Pulmonary artery endothelial cell (primary cell): ENCODE results near the gene CXCL8. TPM values are rescaled to one million over a fixed set of nuclear protein-coding genes. Genes with fewer than 3 reads are reported as not detected.
"Not testable (repeated sequence)": the region's sequence is repeated elsewhere in the genome, so short reads cannot be mapped to it uniquely, and the experiment has no call there.

Experiments
- DNase-seq: peaks from one replicate; pipeline ENCODE4 v3.0.0-alpha.2; 2011; ENCODE audit warnings: low read depth, low spot score
- total RNA-seq: library from RNA; depleted of rRNA; stranded (reverse); fragments of >200 nt; gene quantifications from 2 replicates; pipeline ENCODE4 v1.2.3, GENCODE V29; 2014

The CXCL8 gene
- 311 and 535 TPM in 2 replicates for total RNA-seq

DNA sequence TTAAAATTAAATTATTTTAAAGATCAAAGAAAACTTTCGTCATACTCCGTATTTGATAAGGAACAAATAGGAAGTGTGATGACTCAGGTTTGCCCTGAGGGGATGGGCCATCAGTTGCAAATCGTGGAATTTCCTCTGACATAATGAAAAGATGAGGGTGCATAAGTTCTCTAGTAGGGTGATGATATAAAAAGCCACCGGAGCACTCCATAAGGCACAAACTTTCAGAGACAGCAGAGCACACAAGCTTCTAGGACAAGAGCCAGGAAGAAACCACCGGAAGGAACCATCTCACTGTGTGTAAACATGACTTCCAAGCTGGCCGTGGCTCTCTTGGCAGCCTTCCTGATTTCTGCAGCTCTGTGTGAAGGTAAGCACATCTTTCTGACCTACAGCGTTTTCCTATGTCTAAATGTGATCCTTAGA lies at the start of gene CXCL8:
Gene CXCL8 (plus strand): TSS at position 217 of the 426 bp plus-strand sequence. CDS start 90 bp downstream, at position 307.
- peak; percentile 91 for DNase-seq

DNA sequence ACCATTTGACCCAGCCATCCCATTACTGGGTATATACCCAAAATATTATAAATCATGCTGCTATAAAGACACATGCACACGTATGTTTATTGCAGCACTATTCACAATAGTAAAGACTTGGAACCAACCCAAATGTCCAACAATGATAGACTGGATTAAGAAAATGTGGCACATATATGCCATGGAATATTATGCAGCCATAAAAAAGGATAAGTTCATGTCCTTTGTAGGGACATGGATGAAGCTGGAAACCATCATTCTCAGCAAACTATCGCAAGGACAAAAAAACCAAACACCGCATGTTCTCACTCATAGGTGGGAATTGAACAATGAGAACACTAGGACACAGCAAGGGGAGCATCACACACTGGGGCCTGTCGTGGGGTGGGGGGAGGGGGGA lies 49.2 kb upstream of the CXCL8 start:
- not testable (repeated sequence) for DNase-seq

DNA sequence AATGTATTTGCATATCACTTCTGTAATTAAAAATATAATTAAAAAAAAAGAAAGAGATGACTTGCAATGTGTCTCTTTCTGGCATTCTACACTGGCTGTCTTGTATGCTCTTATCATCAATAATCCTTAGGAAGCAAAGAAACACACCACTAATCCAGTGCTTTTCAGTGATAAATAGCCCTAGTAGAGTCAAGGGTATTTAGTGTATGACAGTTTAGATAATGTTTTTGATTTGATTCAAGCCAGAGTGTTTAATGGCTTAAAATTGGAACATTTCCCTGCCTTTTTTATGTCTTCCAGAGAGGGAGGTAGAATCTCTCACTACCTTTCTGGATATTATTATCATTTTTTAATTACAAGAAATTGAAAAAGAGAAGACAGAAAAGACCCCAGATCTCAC lies 48.6 kb upstream of the CXCL8 start:
- no peak for DNase-seq

DNA sequence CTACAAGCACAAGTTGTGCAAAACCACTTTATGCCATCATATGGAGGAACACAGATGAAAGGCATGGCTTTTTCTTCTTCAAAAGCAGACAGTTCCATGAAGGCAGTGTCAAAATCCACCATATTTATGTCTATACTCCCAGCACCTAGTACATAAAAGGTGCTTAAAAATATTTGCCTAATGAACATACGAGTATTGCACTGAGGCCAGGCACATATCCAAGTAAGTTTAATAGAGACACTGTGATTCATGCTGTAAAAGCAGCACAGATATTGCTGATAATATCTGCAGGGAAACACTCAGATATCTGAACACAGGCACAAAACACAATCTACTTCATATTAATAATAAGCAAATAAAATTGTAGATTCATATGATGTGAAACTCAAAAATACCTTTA lies 48.1 kb upstream of the CXCL8 start:
- no peak for DNase-seq

DNA sequence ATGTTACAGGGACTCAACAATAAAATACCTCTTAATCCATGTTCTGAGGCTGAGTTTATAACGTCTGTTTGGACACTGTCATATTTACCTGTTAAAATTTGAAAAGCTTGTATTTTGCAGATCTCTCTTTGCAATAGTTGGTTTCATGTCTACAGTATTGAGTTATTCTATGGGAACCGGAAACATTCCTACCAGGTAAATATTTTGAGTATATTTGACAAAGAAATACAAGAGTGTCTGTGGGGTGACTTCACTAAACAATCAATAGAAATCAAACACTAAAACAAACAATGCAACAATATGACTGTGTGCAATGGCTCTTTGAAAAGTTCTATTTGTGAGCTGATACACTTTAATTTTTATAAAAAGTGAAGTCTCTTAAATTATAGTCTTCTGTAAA lies 47.7 kb upstream of the CXCL8 start:
- no peak for DNase-seq

DNA sequence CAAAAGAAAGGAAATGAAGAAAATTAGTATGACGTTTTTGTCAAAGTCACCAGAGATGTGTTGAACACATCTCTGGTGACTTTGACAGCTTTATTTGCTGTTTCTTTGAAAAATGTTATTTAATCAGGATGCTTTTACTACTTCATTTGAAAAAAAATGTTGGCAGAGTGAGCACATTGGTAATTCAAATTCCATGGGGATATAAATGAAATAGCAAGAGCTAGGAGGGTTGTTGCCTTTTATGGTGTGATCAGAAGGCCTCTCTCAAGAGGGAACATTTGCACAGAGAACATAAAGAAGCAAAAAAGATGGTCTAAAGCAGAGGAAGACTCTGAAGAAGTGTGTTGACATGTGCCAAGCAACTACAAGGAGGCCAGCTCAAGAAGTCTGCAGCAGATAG lies 46.6 kb upstream of the CXCL8 start:
- DNase-seq: no peak

DNA sequence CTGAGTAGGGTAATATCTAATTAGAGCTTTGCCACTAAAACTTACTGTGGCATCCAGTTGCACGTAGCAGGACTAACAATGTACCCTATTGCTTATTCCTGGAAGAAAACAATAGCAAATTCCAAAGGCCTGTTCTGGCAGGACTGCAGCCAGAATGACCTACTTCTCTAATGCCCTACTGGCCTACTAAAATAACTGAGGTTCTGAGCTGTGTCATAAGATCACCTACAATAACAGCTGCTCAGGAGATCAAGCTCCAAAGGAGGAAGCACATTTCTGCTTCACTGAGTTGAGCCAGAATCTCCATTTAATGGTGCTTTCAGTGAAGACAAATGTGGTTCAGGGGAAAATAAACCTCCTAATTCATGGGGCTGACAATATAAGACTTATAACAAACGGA lies 42.2 kb upstream of the CXCL8 start:
- peak; percentile 92 for DNase-seq

DNA sequence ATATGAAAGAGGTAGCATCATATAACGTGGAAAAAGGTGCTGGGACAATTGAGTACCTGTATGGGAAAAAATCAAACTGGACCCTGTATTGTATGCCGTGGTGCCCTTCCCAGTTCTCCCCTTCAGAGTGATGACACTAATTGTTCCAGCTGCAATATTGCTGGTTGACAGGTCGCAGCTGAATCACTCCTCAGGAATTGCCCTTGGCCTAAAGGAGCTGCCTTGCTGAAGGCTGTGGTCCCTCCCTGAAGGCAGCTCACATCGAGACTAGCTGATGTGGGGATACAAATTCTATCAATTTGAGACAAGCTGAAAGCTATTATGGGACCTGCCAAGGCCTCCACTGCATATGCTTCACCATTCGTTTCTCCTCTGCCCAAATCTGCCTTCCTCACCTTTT lies 39.3 kb upstream of the CXCL8 start:
- no peak for DNase-seq

DNA sequence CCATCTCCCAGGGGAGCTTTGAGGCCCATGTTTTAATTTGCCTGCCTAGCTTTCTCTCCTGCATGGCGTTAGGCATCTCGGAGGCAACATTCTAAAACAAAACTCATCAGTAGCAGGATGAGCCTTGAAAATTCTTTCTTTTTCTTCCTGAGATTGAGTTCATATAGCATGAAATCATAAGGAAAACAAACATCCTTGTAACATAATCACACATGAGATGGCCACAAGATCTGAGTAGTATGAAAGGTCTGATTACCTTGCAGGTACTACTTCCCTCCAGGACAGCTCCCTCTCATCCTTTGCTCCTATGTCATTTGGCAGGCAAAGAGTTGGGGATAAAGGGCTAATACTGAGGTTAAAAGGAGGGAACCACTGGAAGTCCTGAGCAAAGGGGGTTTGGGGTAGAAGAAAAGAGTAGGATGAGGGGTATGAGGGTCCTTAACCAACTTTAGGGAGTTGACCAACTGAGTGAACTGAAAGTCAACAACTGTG lies 37.5 kb upstream of the CXCL8 start:
- no peak for DNase-seq

DNA sequence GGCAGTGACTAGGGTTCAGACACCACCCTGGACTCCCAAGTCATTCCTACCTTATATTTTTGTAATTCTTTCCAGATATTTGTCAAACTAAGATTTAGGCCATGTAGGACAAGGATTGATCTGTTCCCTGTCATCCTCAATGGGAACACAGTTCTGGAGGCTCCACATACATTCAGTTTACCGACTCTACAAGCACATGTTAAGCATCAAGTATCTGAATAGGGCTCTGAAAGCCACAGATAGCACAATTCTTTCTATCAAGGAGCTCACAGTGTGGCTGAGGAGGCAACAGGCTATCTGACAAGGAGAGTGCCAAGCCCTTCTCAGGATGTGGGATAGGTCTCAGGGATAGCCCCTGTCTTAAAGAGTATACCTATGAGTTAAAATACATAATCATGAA lies 37.0 kb upstream of the CXCL8 start:
- DNase-seq: no peak

DNA sequence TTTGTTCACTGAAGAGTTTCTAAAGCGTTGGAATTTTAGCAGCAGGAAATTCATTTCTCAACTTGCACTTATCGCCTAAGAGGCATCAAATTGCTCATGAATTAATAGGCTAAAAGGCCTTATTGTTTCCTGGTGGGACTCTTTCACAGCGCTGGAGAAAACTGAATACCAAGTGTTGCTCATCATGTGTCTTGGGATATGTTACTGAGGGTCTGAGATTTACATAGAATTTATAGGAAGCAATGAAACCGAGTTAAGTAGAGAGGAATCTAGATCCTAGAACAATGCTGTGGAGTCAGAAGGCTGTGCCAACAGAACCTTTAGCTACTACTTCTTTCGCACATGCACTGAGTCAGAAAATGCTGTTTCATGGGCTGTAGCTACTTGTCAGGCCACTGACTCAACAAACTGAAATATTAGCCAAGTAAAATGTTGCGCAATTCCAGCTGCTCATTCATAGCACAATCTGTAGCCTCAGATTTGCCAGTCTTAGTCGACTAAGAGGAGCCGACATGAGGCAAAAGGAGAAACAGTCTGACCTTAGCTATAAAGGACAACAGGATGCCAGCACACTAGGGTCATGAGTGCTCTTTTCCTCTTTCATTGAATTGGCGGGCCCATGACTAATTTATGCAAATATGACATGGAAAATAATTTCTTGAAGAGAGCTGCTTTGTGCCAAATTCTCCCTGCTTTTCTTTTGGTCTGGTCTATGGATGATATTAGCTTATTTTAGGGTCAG lies 35.9 kb upstream of the CXCL8 start:
- peak; percentile 98 for DNase-seq

DNA sequence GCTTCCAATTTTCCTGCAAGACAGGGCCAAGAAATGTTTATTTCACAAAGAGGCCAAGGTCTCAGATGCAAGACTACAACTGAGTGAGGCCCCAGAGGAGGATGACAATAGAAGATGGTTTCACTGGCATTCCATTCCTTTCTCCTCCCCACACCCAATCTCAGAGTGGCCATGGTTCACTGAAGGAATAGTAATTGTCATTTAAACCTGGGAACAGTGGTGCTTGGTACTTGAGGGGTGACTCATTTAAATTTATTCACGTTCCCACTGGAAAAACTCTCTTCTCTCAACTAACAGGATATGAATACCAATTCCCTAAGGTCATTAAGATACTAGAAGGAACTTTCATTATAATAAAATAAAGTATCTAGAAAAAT lies 35.3 kb upstream of the CXCL8 start:
- peak; percentile 37 for DNase-seq

DNA sequence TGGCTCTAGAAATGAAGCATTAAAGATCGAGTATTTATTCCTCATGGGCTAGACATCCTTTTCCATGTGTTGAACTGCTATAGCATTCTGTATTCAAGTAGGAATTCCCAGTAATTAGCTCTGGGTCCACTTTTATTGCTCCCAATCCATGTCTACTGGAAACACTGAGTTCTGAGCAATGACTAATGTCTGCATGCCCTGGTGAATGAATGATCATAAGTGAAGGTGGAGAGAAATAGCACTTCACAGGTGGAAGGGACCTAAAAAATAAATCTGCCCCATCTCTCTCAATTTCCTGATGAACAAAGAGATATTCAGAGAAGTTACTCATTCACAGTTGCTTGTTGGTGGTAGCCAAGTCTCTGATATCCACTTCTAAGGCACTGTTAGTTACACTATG lies 34.6 kb upstream of the CXCL8 start:
- DNase-seq: no peak

DNA sequence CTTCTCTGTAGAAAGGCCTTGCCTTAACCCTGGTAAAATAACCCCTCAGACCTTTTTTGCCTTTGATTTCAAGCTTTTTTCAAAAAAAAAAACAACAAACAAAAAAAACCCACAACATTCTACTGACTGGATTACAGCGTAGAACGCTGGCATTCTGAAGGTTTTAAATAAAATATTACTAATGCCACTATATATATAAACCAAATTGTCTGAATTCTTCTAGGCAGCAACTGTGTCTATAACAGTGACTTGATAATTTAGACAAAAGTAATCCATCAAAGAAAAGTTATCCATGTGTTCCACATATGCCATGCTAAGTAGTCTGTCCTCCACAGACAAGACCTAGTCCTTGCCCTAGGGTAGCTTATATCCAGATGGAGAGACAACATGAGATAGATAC lies 33.6 kb upstream of the CXCL8 start:
- DNase-seq: no peak

DNA sequence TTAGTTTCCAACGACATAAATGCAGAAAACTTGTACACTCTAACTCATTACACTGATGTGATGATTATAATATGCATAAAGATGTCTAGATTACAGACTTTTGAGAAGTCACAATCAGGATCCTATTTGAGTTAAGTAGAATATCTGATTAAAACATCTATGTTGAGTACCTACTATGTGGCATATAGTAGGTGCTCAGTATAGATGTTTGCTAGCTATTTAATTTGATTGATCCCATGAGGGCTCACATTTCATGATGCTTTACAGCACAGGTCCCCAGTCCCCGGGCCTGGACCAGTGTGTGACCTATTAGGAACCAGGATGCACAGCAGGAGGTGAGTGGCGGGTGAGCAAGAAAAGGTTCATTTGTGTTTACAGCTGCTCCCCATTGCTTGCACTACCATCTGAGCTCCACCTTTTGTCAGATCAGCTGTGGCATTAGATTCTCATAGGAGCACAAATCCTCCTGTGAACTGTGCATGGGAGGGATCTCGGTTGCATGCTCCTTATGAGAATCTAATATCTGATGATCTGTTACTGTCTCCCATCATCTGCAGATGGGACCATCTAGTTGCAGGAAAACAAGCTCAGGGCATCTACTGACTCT lies 33.0 kb upstream of the CXCL8 start:
- DNase-seq: no peak

DNA sequence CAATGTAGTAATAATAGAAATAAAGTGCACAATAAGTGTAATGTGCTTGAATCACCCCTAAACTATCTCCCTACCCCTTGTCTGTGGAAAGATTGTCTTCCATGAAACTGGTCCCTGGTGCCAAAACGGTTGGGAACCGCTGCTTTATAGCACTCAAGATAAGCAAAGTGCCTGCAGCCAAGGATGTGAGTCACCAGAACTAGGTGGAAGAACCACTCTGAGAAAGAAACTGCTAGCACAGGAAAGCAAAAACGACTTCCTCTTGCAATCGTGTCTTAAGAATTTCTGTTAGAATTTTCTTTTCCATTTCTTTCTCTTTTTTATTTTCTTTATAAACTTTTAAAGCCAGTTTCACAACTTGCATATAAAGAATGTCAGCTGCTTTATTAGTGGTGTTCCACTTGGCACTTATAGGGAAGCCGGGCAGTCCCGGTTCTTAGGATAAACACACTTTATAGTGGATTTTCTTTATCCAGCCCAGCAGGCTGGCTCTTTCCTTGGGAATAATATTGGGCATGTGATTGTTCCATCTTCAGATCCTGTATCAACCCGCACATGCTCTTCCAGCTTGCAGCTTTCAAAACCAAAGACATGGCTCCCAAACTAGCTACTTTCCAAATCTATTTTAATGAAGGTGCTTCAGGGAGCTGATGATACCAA lies 32.3 kb upstream of the CXCL8 start:
- peak; percentile 75 for DNase-seq

DNA sequence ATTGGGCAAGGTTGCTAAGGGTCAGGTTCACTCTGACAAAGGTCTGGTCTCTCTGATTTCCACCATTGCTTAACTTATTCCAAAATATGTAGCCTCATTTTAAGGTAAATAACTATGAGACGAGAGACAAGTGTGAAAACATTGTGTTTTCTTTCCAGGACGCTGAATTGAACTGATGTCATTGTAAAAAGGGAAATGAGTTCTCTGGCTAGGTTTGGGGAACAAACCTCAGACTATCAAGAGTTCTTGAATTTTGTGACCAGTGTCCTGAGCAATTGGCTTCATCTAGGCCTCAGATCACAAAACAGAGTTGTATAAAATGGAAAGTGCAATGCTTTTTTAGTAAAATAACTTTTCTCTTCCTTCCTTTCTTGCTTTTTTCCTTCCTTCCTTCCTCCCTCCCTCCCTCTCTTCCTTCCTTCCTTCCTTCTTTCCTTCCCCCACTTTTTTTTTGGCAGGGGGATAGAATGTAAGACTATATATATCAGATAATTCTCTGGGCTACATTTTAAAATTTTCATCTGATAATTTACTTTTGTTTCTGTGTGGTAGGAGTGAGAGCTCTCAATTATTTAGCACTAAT lies 30.8 kb upstream of the CXCL8 start:
- no peak for DNase-seq

DNA sequence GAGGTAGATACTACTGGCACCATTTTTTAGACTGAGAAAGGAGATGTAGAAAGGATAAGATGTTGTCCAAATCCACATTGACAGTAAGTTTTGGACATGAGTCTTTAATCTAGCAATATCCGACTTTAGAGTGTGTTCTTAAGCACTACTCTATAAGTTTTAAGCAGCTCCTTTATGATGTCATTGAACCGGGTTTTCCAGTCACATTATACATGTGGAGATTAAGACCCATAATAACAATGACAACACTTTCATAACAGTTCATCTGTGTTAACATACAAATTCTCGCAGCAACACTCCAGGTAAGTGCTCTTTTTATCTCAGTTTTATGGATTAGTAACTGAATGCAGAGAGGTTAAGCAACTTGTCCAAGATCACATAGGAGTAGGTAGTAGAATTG lies 30.3 kb upstream of the CXCL8 start:
- DNase-seq: no peak

DNA sequence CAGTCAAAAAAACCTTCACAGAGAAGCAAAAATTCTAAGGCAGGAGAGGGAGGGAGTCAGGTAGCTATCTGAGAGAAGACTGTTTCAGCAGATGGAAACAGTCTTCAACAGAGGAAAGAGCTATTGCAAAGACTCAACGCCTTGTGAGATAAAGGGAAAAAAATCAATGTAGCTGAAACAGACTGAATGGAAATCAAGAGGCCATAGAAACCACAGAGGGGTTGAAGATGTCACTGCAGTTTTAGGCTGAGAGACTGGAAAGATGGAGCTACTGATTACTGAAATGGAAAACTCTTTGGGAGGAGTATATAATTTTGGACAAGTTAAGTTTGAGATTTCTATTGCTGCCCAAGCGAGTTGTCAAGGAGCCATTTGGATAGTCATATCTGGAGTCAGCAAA lies 28.4 kb upstream of the CXCL8 start:
- DNase-seq: no peak

DNA sequence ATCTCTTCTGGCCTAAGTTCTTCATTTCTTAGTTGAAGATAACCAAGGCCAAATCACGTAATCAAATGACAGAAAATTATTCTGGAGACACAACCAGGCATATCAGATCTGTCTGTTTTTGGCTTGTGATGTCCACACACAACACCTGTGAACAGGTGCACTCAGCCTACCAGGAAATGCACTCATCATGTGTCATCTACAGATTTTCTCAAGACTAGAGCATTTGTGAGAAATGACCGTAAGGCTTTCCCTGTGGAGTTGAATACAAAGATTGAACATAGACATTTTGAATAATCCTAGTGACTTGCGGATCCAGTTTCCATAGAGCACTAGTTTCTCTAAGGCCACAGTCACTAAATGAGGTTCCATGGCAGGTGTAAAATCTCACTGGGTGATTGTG lies 26.7 kb upstream of the CXCL8 start:
- DNase-seq: no peak

DNA sequence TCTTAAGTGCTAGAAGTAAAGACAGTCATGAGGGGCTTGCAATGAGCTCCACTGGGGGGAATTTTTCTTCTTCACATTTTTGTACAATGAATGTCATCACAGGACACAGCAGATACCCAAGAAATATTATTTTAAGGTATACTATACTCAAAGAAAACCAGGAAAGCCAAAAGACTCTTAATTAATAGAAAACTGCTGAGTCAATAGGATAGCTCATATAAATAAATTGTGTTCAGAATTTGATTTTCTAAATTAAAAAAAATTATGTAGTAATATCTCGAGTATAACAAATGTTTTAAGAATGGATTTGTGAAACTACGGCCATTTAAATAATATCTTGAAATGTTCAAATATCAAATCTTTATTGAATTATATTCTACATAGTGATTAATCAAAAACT lies 25.7 kb upstream of the CXCL8 start:
- no peak for DNase-seq

DNA sequence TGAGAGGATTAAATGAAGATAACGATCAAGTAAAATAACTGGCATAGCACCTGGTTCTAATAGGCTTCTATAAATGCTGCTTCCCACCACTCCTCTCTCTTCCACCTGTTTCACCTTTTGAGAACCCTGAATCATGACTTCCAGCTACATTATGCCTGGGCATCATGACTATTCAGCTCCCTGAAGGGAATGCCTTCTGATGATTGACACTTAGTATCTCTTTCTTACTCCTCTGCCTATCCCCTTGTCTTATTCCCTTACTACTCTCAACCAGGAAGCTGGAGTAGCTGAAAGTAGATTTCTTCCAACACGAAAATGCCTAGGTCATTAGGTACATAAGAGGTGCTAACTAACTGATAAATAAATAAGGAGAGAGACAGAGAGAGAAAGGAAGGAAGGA lies 24.7 kb upstream of the CXCL8 start:
- no peak for DNase-seq
